Left renal cortex interstitium (tissue), 4 donors: ENCODE results near the gene SLC12A2. TPM values are rescaled to one million over a fixed set of nuclear protein-coding genes. Genes with fewer than 3 reads are reported as not detected.

Experiments used
- DNase-seq, 4 donors: peaks; one replicate each; pipeline ENCODE4 v3.0.0-alpha.2; 2013; ENCODE audit warnings: low read depth in 4 of 4, low spot score in 2 of 4, missing footprints in 1 of 4
- polyA plus RNA-seq, 4 donors: library from polyadenylated mRNA; unstranded; fragments of 120-200 nt; gene quantifications; one replicate each; pipeline ENCODE4 v1.2.1, GENCODE V29; 2013; ENCODE audit not compliant: insufficient read length in 4 of 4

SLC12A2 gene
- polyA plus RNA-seq, 4 donors, result 37.1 to 45.0 (median 39.9) TPM

- no peak for DNase-seq
These were observed 133.4 kb downstream of the SLC12A2 start for GRCh38 chr5:128216860-128217531.

- no peak for DNase-seq
These were observed 137.3 kb downstream of the SLC12A2 start for GRCh38 chr5:128220841-128221240.

GRCh38 chr5:128224336-128224735 is 140.8 kb downstream of the SLC12A2 start:
- no peak for DNase-seq

- no peak for DNase-seq
These were observed 141.9 kb downstream of the SLC12A2 start for GRCh38 chr5:128225245-128226030.

- no peak for DNase-seq
These were observed 144.4 kb downstream of the SLC12A2 start for GRCh38 chr5:128228008-128228407.

GRCh38 chr5:128228521-128228920 is 145.0 kb downstream of the SLC12A2 start:
- no peak for DNase-seq

- DNase-seq, result no peak
These were observed 151.5 kb downstream of the SLC12A2 start for GRCh38 chr5:128234928-128235641.

- DNase-seq, result no peak
These were observed 152.8 kb downstream of the SLC12A2 start for GRCh38 chr5:128236334-128236733.

GRCh38 chr5:128237000-128237399 is 153.4 kb downstream of the SLC12A2 start:
- DNase-seq, result no peak

- DNase-seq, result no peak
These were observed 154.0 kb downstream of the SLC12A2 start for GRCh38 chr5:128237546-128237945.
